Hippocampal formation (tissue), 2 donors: ENCODE results near the gene IL1RAP.

ENCODE experiments used
- DNase-seq, 2 donors: peaks; one replicate each; lab custom pipeline; 2025; lab: John Stamatoyannopoulos, UW

IL1RAP gene

GRCh38 chr3:190577225-190577624, 63.3 kb downstream of the IL1RAP start:
- no peak for DNase-seq

DNA sequence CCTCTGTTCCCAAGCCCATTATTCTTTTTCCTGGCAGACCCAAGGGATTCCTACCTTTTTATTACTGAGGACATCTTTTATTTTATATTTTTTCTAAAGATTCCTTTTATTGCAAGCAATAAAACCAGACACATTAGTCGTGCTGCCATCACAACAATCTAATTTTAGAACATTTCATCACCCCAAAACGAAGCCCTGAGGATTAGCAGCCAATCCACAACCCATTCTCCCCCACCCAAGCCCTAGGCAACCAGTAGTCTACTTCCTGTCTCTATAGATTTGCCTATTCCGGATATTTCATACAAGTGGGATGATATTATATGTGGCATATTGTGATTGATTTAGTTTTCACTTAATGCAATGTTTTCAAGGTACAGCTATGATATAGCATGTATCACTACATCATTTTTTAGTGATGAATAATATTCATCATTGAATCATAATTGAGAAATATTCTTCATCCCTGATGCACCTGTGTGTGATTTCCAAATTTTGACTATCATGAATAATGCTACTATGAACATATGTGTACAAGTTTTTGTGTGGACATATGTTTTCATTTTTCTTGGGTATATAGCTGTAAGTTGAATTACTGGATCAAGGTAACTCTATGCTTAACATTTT, 65.7 kb downstream of the IL1RAP start:
- DNase-seq = no peak

GRCh38 chr3:190580417-190580816, 66.5 kb downstream of the IL1RAP start:
- no peak for DNase-seq

DNA sequence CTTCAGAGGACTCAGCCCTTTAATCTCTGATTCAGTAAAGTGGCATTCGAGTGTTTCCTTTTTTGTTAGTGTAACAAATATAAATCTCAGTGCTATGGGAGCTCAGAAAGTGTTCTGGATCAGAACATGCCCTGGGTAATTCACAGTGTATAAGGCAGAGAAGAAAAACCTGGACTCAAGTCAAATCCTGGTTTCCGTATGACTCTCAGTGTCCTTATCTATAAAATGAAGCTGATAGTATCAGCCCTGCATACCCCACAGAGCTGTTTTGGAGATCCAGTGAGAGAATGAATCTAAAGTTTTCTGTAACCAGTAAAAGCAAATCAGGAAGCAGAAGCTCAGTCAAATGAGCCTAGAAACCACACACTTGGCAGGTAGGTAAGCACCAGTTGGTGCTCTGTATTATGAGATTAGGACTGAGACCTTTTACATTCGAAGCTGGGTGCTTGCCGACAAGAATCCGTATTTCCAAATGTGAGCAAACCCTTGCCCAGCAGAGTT, 67.2 kb downstream of the IL1RAP start:
- DNase-seq = no peak

GRCh38 chr3:190582667-190583066, 68.8 kb downstream of the IL1RAP start:
- DNase-seq = no peak

GRCh38 chr3:190585805-190586630, 72.1 kb downstream of the IL1RAP start:
- no peak for DNase-seq

DNA sequence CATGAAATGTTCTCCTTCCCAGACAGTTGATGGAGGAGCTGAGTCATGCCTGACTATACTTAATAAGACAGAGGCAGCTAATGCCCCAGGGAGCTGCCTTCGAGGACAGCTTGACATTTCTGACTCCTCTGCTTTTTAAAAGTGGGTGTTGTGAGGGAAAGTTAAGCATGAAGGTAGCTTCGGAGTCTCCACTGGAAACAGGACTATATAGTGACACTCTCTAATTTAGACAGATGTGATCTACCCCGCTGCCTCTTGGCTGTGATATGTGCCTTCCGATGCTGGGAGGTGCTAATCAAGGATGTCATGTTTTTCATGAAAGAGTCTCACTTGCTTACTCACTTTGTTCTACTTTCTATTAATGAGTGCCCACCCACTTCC, 72.7 kb downstream of the IL1RAP start:
- DNase-seq = no peak

GRCh38 chr3:190588570-190588969, 74.7 kb downstream of the IL1RAP start:
- no peak for DNase-seq

GRCh38 chr3:190589326-190589725, 75.4 kb downstream of the IL1RAP start:
- no peak for DNase-seq

GRCh38 chr3:190591080-190591479, 77.2 kb downstream of the IL1RAP start:
- no peak for DNase-seq

DNA sequence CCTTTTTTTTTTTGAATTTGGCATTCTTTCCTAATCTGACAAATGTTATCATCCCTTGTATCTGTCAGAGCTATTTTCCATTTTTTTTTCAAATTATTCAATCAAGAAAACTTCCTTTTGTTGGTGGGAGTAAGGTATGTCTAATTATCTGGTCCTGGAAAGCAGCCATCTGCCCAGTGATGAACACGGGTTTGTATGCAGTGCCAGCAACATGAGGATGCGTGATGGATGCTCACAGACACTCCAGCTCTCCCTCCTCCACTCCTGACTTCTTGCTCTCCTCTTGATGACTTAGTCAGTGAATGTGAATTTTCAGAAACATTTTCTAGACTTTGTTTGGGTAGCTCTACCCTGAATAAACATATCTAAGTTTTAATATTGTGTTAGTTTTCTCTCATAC, 79.2 kb downstream of the IL1RAP start:
- DNase-seq = no peak

DNA sequence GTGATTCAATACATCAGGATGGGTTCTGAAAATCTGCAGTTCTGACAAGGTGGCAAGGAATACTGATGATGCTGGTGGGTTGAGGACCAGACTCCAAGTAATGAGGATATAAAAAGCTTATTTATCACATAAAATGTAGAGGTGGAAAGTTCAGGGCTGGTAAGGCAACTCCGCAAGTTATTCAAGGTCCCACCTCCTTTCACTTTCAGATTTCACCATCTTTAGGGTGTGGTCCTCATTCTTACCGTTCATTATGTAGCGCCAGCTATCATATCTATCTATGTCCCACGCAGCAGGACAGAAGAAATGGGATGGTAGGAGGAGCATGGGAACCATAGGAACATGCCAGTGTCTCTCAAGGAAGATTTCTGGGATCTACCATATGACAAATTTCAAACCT, 80.3 kb downstream of the IL1RAP start:
- no peak for DNase-seq

DNA sequence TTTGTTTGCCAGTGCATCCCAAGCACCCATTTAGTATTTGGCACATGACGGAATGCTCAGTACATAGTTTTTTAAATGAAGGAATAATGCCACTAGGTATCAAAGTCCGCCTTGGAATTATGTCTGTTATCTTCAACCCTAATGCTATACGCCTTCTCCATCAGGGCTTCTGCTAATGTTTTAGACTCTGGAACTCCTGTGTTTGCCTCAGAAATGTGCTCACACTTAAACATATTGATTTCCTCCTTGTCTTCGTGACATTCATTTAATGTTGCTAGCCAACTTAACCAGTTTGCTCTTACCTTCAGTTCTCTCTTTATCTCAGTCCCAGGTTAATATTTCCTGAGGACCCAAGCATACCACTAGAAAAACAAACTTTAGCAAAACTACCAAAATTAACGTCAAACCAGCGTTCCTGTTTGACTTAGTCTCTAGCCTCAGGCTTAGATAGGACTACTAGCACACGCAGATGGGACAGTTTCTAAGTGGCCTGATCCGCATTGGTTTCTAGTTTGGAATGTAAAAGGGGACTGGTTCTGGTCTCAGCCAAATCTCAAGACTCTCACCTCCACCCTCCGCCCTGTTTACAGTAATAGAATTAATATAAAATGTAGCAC, 81.4 kb downstream of the IL1RAP start:
- DNase-seq = no peak

- no peak for DNase-seq
Measured at GRCh38 chr3:190595807-190596206, 81.9 kb downstream of the IL1RAP start.

- no peak for DNase-seq
Measured at GRCh38 chr3:190596349-190597285, 82.7 kb downstream of the IL1RAP start.

GRCh38 chr3:190597291-190597690, 83.4 kb downstream of the IL1RAP start:
- DNase-seq = no peak

- no peak for DNase-seq
Measured at GRCh38 chr3:190601622-190602021, 87.7 kb downstream of the IL1RAP start.

DNA sequence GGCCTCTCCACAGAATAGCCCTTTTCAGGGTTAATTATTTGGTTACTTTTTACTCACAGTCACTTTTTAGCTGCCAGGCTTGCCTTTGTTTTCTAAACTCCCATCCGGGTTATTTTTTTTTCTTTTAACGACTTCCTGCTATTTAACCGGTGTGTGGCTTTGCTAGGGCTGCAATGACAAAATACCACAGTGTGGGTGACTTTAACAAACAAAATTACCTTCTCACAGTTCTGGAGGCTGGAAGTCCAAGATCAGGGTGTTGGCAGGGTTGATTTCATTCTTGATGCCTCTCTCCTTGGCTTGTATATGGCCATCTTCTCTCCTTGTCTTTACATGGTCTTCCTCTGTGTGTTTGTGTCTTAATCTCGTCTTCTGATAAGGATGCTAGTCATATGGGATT, 91.5 kb downstream of the IL1RAP start:
- no peak for DNase-seq

- no peak for DNase-seq
Measured at GRCh38 chr3:190606596-190606995, 92.7 kb downstream of the IL1RAP start.

DNA sequence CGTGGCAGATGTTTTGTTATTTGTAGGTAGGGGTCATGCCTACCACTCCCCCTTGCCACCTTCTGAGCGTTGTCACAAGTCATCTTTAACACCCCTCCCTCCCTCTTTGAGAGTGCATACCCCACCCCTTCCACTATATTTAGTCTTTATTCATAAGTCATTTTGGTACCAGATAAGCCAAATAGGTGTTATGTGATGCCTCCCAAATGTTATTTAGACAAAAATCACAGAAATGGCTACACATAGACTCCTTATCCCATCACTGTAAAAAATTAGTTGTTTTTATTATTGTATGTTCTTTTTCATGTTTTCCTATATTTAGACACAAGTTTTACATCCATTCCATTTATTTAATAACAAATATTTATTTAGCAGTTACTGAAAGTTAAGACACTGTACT, 93.1 kb downstream of the IL1RAP start:
- no peak for DNase-seq

DNA sequence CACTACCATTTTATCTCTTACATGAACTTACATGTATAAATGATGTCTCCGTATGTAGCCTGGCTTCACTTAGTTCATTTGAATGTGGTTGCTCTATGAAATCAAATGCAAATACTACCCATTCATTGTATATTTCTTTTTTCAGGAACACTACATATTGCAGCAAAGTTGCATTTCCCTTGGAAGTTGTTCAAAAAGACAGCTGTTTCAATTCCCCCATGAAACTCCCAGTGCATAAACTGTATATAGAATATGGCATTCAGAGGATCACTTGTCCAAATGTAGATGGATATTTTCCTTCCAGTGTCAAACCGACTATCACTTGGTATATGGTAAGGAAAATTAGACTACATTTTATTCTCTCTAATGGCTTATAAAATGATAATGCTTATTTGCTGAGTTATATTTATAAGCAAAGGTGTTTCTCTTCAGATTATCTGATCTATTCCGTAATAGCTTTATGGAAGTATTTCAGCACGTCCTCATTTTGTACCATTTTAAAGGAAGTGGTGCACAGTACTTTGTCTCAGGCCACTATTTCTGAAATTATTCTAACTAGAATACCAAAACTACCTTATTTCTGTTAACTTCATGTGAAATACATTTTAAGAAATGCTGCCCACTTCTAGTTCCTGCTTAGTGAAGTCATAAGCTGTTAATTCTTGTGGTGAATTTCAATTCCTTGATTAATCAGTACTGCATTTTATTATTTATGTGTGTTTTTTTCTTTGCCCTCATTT, 95.1 kb downstream of the IL1RAP start:
- DNase-seq = no peak
